ENCODE measurements around the gene GPC6.

- TF ChIP-seq MXI1 (conservative IDR thresholded peaks at IDR 0.05; ENCODE audit: poor library complexity, severe bottlenecking), result no peak
- no peak for TF ChIP-seq EP300 (conservative IDR thresholded peaks at IDR 0.05; ENCODE audit: poor library complexity, severe bottlenecking)
- TF ChIP-seq CTCF (IDR thresholded peaks at IDR 0.05; ENCODE audit: poor library complexity, severe bottlenecking), result no peak
- TF ChIP-seq REST (IDR thresholded peaks at IDR 0.05; ENCODE audit: borderline replicate concordance), result no peak
- no peak for TF ChIP-seq SMC3 (conservative IDR thresholded peaks at IDR 0.05; ENCODE audit: poor library complexity)
- no peak for TF ChIP-seq RAD21 (conservative IDR thresholded peaks at IDR 0.05)
- no peak for TF ChIP-seq EZH2 (IDR thresholded peaks at IDR 0.05; ENCODE audit: borderline replicate concordance, insufficient read depth, low read length, poor library complexity, severe bottlenecking)
These were observed 934.3 kb downstream of the GPC6 start for GRCh38 chr13:94160875-94161274.

All from neural cell (in vitro differentiated cells).